K562 (cell line): Measurements from ENCODE around the gene TMEM252. TPM values are rescaled to one million over a fixed set of nuclear protein-coding genes. Genes with fewer than 3 reads are reported as not detected.

ENCODE experiments used
- ATAC-seq: fragments of 200-7000 bp; cut with Tn5 transposase; 3 replicates; pipeline ENCODE4 v1.9.1; 2020; ENCODE audit warnings: moderate library complexity
- BruUV-seq: library from RNA; stranded (reverse); fragments of 400-500 nt; replicated peaks from 2 replicates; lab custom pipeline; 2021; lab: Mats Ljungman, UMichigan
- CTCF ChIA-PET: fragments of 300-600 bp; formaldehyde crosslinking; extraction: SDS; loops from one replicate; lab custom pipeline; 2021; ENCODE audit warnings: low intra/inter-chr PET ratio; lab: Yijun Ruan, JAX
- POLR2A ChIA-PET: fragments of 300-600, 350-650 bp; sonication (Branson Sonifier 250); formaldehyde crosslinking; extraction: SDS; loops from one replicate; lab custom pipeline; 2021; ENCODE audit warnings: antibody characterized with exemption, inconsistent platforms; lab: Yijun Ruan, JAX
- DNase-seq, 4 experiments: peaks; one replicate each; pipeline versions ENCODE4 v3.0.0 to v3.0.0-alpha.2; 2011 to 2018; ENCODE audit warnings: low spot score in 3 of 4, mixed read lengths in 3 of 4; ENCODE audit errors: extremely low read depth in 1 of 4
- FAIRE-seq: peaks from 2 replicates; lab custom pipeline; 2011; peaks lifted over from hg19 to GRCh38; lab: Jason Lieb, UNC
- H2AFZ ChIP-seq: 2 replicates; pipeline ENCODE4 v1.6.0; 2011; ENCODE audit warnings: low read depth, low read length, control low read depth, inconsistent platforms
- H3K27ac ChIP-seq: fragments of 200-600 bp; 3 replicates; pipeline ENCODE4 v1.8.0; 2011; ENCODE audit warnings: low read depth, mild to moderate bottlenecking, control low read depth, inconsistent platforms, low read length, moderate library complexity, mixed read lengths; ENCODE audit errors: extremely low read depth
- H3K27me3 ChIP-seq, 2 experiments: fragments of 300-600 bp in 1 of 2; 2 replicates in 1 of 2; 3 replicates in 1 of 2; pipeline versions ENCODE4 v1.6.0 to v1.8.0; 2011; ENCODE audit warnings: inconsistent platforms in 2 of 2, low read length in 2 of 2, mild to moderate bottlenecking in 1 of 2, mixed read lengths in 1 of 2, moderate library complexity in 1 of 2; ENCODE audit not compliant: control insufficient read depth in 2 of 2, insufficient read depth in 2 of 2
- H3K36me3 ChIP-seq: fragments of 300-600 bp; 3 replicates; pipeline ENCODE4 v1.8.0; 2011; ENCODE audit warnings: mild to moderate bottlenecking, low read length, inconsistent platforms; ENCODE audit not compliant: control insufficient read depth, insufficient read depth
- H3K4me1 ChIP-seq, 2 experiments: fragments of 200-600 bp in 1 of 2; replicated peaks in 1 of 2; 2 replicates in 1 of 2; 3 replicates in 1 of 2; pipeline versions ENCODE4 v1.5.1 to v1.8.0; 2011; ENCODE audit warnings: inconsistent platforms in 2 of 2, low read length in 2 of 2, mild to moderate bottlenecking in 1 of 2, mixed read lengths in 1 of 2, moderate library complexity in 1 of 2; ENCODE audit not compliant: control insufficient read depth in 2 of 2, insufficient read depth in 2 of 2
- H3K4me2 ChIP-seq: 2 replicates; pipeline ENCODE4 v1.6.1; 2011; ENCODE audit warnings: low read length, control low read depth, inconsistent platforms, mixed read lengths; ENCODE audit not compliant: insufficient read depth
- H3K4me3 ChIP-seq: fragments of 200-600 bp; sonication (generic), shearing (Covaris generic); 2 replicates; pipeline ENCODE4 v1.5.1; 2016; ENCODE audit warnings: control low read depth, inconsistent platforms
- H3K79me2 ChIP-seq: fragments of 200-600 bp; 3 replicates; pipeline ENCODE4 v1.8.0; 2011; ENCODE audit warnings: low read length, inconsistent platforms; ENCODE audit not compliant: control insufficient read depth, insufficient read depth
- H3K9ac ChIP-seq, 2 experiments: 2 replicates each; pipeline versions ENCODE4 v1.6.0 to v1.6.1; 2011; ENCODE audit warnings: low read depth in 2 of 2, low read length in 2 of 2, control low read depth in 1 of 2, inconsistent platforms in 1 of 2, mild to moderate bottlenecking in 1 of 2, mixed read lengths in 1 of 2; ENCODE audit not compliant: insufficient read depth in 1 of 2
- H3K9me1 ChIP-seq: one replicate; pipeline ENCODE4 v1.6.0; 2011; ENCODE audit warnings: inconsistent platforms, mild to moderate bottlenecking, low read length, moderate library complexity; ENCODE audit not compliant: control insufficient read depth, insufficient read depth
- H3K9me3 ChIP-seq: replicated peaks from 2 replicates; pipeline ENCODE4 v1.5.1; 2011; ENCODE audit warnings: low read depth, low read length, inconsistent platforms; ENCODE audit not compliant: control insufficient read depth, insufficient read depth
- H4K20me1 ChIP-seq: replicated peaks from 2 replicates; pipeline ENCODE4 v1.6.1; 2011; ENCODE audit warnings: low read length, inconsistent platforms, mixed read lengths; ENCODE audit not compliant: control insufficient read depth, insufficient read depth
- CTCF ChIP-seq, 3 experiments: IDR thresholded peaks in 2 of 3; conservative IDR thresholded peaks in 1 of 3; 2 replicates each; pipeline ENCODE4 v1.5.1; 2011 to 2012; ENCODE audit warnings: low read length in 3 of 3, mild to moderate bottlenecking in 3 of 3, control low read depth in 2 of 3, improper control_type of control experiment in 1 of 3, inconsistent platforms in 1 of 3, low read depth in 1 of 3, mixed read lengths in 1 of 3, moderate library complexity in 1 of 3; ENCODE audit not compliant: insufficient read depth in 2 of 3
- RAD21 ChIP-seq, 2 experiments: fragments of 250-450 bp in 1 of 2; fragments of 450-650 bp in 1 of 2; sonication (Bioruptor Pico) in 1 of 2; formaldehyde crosslinking in 1 of 2; IDR thresholded peaks in 1 of 2; conservative IDR thresholded peaks in 1 of 2; 2 replicates each; pipeline versions ENCODE4 v1.4.0 to v1.8.0; 2020 to 2022; ENCODE audit warnings: mild to moderate bottlenecking in 2 of 2, moderate library complexity in 1 of 2
- ZNF384 ChIP-seq: IDR thresholded peaks from 2 replicates; pipeline ENCODE4 v1.6.1; 2012; ENCODE audit warnings: low read depth, low read length, improper control_type of control experiment
- ZZZ3 ChIP-seq: fragments of 450-650 bp; IDR thresholded peaks from 2 replicates; pipeline ENCODE4 v1.6.1; 2016; ENCODE audit warnings: antibody characterized with exemption, mild to moderate bottlenecking, moderate library complexity
- WGBS: fragments of 100-300 bp; shearing (Covaris generic); methylation state at CpG from one replicate; pipeline ENCODE4 v1.1.6; 2016; ENCODE audit warnings: low coverage, mixed read lengths; ENCODE audit not compliant: insufficient coverage; ENCODE audit errors: missing lambda C conversion rate; 5-methylcytosine and 5-hydroxymethylcytosine counted together
- in situ Hi-C: fragments of 300-500 bp; cut with MboI; formaldehyde crosslinking; loops from 4 replicates; pipeline ENCODE4 v1.15.0; 2018; ENCODE audit warnings: inconsistent platforms, mixed read lengths
- intact Hi-C: fragments of 100-400 bp; cut with micrococcal nuclease; formaldehyde crosslinking; loops from 2 replicates; pipeline ENCODE4 v1.14.2; 2022
- polyA plus RNA-seq, 8 experiments: library from polyadenylated mRNA; depleted of rRNA in 4 of 8; stranded (reverse) in 5 of 8; unstranded in 3 of 8; fragments of >200 nt; fragmentation: Nextera tagmentation in 2 of 8; fragmentation: Illumina TruSeq in 1 of 8; extraction: Ambion mirVana in 2 of 8; extraction: Trizol in 1 of 8; gene quantifications; 2 replicates each; pipeline versions ENCODE4 v1.2.1 to v1.2.3, GENCODE V29; 2011 to 2014; ENCODE audit warnings: inconsistent platforms in 1 of 8, missing spikeins in 1 of 8
- total RNA-seq, 7 experiments: library from RNA; depleted of rRNA in 6 of 7; stranded (reverse); fragments of >200 nt in 6 of 7; fragmentation: Illumina TruSeq in 2 of 7; extraction: Trizol in 2 of 7; gene quantifications; 2 replicates each; pipeline versions ENCODE4 v1.2.1 to v1.2.3, GENCODE V29; 2011 to 2021; ENCODE audit warnings: low replicate concordance in 1 of 7

The TMEM252 gene
- total and polyA plus RNA-seq, 9 of the 15 experiments (the other 6 are each of a cell fraction or from before 2014, with no cell fraction given) = not detected

GRCh38 chr9:68507130-68507805, 33.4 kb downstream of the TMEM252 start:
- ChIA-PET POLR2A (interaction anchor here (1.8 kb wide), 1 partner anchor 26 kb away, joined by 4 read pairs; no protein-coding TSS in a partner anchor), CTCF (interaction anchor here (0.7 to 1.2 kb wide), 2 partner anchors 27 to 916 kb away, joined by 3 read pairs; no protein-coding TSS in a partner anchor)
- DNase-seq (peak in 3 of 4 experiments; percentile 9 to 17 (median 10)), ATAC-seq (no peak), FAIRE-seq (no peak)
- no TSS peak for BruUV-seq
- Histone ChIP-seq H3K9ac (no peak overlapping the region), H3K27me3 (no peaks in the 10 kb centered on the region; a peak in 1 of 5 replicates), H3K79me2 (no peaks in the 10 kb centered on the region), H3K36me3 (no peaks in the 10 kb centered on the region), H3K4me1 (peaks cover 0 to 12% of the 10 kb centered on the region in 2 experiments; a peak in 2 of 5 replicates), H3K27ac (no peak overlapping the region), H2AFZ (no peak overlapping the region), H3K4me2 (no peak overlapping the region), H3K4me3 (no peak overlapping the region), H3K9me3 (no peaks in the 10 kb centered on the region), H4K20me1 (no peaks in the 10 kb centered on the region), H3K9me1 (no peaks in the 10 kb centered on the region)
- intact Hi-C loops = no loop called here
- 18% methylated on average over 6 of the region's 7 CpGs for WGBS
- TF ChIP-seq RAD21 (CRISPR knock-in tag; conservative IDR thresholded peaks at IDR 0.05 in 1 of 2, IDR thresholded peaks at IDR 0.05 in 1 of 2) (peak; percentile 33 to 45), ZZZ3 (no peak), CTCF (IDR thresholded peaks at IDR 0.05 in 2 of 3, conservative IDR thresholded peaks at IDR 0.05 in 1 of 3; ENCODE audit: insufficient read depth in 2 of 3, low read depth in 1 of 3, low read length in 3 of 3) (peak; percentile 6 to 62 (median 35); a peak in 4 of 6 replicates), ZNF384 (peak; percentile 75; the same call in 1 of the 2 replicates)
- in situ Hi-C loops = no loop called here
